ENCODE data around the gene ERC2. TPM values are rescaled to one million over a fixed set of nuclear protein-coding genes. Genes with fewer than 3 reads are reported as not detected.

The ERC2 gene
- polyA plus RNA-seq, 5 donors, result 1.4 to 3.0 (median 2.1) TPM

DNA sequence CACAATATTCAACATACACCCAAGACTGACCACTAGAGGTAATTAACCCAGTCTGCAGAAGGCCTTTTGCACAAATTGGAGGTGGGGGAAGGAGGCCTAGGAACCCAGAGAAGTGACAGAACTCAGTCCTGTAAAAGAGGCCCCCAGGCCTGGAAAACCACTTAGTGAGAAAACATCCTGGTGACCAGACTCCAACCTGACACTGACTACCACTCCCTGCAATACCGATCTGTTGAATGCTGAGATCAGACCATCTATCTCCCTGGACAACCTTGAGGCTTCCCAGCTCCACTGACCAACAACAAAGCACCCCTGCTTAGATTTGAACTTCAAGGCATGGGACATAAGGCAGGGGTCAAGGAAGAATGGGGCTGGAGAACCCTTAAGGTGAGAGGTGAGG, 719.2 kb downstream of the ERC2 start:
- no peak for DNase-seq

- no peak for DNase-seq
Observed at GRCh38 chr3:55746808-55747413, 721.4 kb downstream of the ERC2 start.

- no peak for DNase-seq
Observed at GRCh38 chr3:55742832-55743136, 725.5 kb downstream of the ERC2 start.

- DNase-seq, result no peak
Observed at GRCh38 chr3:55742022-55742831, 726.0 kb downstream of the ERC2 start.

DNA sequence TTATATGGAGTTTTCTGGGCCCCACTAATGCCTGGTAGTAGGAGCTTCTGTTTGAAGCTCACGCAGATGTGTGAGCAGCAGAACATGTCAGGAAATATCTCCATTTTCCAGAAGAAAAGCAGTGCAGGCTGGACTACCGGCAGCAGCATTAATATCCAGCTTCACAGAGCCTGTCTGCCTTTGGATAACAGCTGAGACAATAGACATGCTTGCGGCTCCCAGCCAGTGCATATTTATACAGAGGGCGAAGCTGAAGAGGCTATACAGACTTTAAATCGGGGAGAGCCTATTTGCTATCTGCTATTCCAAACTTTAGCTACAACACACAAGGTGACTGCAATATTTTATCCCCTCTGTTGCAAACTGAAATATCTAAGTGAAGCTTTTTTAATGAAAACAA, 731.1 kb downstream of the ERC2 start:
- DNase-seq, result no peak

DNA sequence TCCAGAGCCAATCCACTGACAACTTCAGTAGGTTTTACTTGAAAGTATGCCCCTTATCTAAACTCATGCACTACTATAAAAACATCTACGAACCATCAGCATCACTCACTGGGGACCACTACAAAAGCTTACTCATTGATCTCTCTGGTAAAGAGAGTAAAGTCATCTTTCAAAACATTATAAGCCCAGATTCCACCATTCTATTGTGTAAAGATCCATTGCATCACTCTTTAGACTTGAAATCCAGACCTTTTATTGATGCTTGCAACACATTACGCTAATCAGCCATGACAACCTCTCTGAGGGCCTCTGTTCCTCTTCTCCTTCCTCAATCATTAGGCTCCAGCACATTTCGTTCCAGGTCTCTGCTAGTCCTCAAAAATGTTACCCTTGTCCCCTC, 732.3 kb downstream of the ERC2 start:
- DNase-seq, result no peak

GRCh38 chr3:55731741-55732140, 736.5 kb downstream of the ERC2 start:
- DNase-seq, result no peak

GRCh38 chr3:55729546-55729945, 738.7 kb downstream of the ERC2 start:
- DNase-seq, result no peak

DNA sequence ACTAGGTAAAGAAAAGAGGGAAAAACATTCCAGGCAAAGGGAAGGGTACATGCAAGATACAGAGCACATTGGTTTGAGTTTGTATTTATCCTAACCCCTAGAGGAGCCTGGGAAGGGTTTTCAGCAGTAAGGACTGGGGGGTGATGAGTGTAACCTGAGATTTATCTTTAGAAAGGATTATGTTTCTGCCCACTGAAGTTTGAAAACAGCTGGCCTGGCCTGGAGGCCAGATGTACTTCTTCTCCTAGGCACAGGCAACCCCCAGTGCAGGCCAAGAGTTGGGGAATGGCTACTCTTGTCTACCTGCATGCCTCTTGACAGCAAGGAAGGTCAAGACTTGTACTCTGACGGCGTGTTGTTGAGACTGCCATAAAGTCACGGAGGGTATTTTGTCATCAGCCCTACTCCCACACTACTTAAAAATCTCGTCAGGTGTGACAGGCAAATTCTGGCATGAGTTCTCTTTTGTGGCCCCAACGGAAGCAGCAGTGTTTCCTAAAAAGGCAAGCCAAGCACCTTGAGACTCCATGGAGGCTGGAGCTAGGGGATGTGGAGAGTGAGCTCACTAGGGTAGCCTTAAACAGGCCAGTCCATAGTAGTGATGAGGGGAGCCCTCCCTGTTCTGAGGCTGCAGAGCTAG, 739.7 kb downstream of the ERC2 start:
- DNase-seq, result no peak

- no peak for DNase-seq
Observed at GRCh38 chr3:55726501-55726775, 741.8 kb downstream of the ERC2 start.

DNA sequence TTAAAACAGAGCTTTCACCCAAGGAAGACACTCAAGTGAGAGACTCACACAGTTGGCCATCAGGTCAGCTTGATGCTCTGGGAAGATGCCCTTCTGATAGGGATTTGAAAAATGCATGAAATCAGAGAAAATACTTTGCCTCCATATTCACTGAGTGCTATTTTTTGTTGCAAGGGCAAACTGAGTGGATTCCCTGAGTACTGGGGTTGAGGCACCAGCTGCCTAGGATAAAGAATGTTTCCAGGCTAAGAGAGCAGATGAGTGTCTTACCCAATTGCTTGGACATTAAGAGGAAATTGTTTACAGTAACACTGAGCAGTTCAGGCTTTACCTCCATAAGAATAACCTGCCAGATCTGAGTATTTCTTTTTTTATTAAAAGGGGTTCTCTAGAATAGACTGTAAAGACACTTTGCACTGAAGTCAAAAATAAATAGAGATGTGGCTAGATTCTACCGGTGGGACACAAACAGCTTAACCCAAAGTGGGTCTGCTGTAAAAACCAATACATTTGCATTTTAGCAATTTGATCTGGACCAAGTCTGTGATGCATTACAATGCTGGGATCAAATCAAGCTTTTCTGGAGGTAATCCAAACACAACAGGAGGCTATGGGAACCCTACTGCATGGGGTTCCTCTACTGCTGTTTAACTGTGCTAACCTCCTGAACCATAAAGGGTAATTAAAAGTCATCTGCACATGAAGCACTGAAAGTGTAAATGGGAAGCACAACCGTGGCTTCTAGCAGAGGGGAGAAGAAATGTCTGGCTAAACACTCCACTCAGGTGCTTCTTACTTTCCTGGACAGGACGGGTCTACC, 742.4 kb downstream of the ERC2 start:
- no peak for DNase-seq

DNA sequence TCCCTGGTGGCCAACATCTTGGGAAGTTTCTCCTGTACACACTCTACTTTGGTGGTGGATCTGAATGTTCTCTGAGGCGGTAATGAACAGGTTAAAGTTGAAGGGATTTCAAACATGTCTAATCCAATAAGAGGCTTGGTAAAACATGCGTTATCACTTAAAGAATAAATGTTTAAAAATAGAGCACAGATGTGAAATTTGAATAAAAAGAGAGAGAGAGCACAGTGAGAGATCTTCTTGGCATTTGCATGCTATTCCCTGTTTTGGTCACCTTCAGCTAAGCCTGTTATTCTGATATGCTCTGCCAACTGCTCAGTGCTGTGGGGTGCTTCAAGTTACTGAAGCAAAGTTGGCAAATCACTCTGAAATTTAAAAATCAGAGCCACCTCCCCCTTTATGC, 743.4 kb downstream of the ERC2 start:
- DNase-seq, result no peak

DNA sequence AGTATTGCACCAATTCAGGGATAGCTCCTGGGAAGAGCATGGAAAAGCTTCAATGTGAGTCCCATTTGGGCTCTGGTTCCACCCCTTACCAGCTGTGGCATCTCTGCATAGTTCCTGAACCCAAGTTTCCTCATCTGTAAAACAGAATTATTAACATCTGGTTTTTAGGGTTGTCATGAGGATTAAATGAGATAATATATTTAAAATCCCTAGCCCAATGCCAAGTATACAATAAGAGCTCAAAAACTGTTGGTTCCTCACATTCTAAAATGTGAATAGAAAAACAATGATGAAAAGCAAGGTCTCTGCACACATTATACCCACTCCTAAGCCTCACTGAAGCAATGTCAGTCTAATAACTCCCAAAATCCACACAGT, 743.9 kb downstream of the ERC2 start:
- no peak for DNase-seq

DNA sequence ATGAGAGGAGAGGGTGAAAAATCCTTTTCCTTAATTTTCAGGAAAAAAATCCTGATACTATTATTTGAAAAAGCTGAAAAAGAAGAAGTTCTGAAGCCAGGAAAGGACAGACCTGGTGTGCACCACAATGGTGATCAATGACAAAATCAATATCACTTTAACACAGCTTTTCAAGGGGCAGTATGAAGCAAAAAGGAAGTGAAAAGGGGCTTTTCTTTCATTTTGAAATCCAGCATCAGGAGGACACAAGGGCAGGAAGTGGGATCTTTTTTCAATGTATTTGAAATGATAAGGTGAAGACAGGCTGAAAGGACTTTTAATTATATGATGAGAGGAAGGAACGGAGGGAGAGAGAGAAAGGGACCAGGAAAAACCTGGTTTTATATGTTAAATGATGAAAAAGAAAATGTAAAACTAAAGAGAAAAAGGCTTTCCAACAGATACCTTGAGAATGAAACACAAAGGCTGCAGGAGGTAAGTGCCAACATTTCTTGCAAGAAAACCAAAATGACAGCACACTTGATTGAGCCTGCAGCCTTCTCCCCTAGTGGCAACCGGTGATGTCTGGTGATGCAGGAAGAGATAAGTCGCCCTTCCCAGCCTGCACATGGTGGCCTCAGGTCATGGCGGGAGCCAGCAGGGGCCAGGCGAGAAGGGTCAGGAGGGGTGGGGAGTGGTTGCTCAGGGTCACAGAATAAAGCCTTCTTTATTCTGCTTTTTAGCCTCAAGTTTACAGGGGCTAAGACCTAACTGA, 744.4 kb downstream of the ERC2 start:
- no peak for DNase-seq

- DNase-seq, result peak in 1 of 2 donors; percentile 13
Observed at GRCh38 chr3:55721716-55722484, 746.4 kb downstream of the ERC2 start.

- no peak for DNase-seq
Observed at GRCh38 chr3:55720614-55721013, 747.7 kb downstream of the ERC2 start.

GRCh38 chr3:55719508-55719907, 748.8 kb downstream of the ERC2 start:
- no peak for DNase-seq

- no peak for DNase-seq
Observed at GRCh38 chr3:55719006-55719405, 749.3 kb downstream of the ERC2 start.

DNA sequence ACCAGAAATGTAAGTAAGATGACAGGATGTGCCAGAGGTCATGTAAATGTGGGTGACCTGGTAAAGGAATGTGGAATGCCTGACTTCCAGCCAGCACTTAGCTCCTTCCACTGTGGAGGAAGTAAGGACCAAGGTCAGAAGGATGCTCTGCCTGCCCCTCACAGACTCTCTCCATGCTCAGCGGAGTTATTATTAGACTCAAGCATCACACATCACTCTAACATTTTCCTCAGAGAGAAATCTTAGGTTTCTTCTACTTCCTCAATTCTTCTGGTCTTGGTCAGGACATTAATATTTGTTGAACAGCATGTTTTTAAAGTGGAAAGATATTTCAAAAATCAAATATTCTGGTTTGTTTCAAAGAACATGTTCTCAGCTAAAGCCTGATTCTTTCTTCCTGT, 749.7 kb downstream of the ERC2 start:
- no peak for DNase-seq

DNA sequence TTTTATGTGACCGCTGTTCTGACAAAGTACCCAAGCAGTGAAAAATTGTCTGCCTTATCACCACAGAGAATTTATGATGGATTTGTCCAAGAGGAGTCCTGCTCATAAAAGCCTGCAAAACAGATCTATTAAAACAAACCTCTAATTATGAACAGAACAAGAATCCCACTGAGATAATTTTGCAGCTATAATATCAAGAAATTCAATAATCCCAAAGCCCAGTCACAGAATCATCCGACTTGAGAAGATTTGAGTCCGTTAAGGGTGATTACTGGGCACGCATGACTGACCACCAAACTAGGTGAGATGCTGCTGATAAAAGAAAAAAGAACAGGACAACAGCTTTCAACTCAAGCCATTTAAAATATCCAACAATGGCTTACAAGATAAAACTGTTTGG, 750.2 kb downstream of the ERC2 start:
- no peak for DNase-seq

DNA sequence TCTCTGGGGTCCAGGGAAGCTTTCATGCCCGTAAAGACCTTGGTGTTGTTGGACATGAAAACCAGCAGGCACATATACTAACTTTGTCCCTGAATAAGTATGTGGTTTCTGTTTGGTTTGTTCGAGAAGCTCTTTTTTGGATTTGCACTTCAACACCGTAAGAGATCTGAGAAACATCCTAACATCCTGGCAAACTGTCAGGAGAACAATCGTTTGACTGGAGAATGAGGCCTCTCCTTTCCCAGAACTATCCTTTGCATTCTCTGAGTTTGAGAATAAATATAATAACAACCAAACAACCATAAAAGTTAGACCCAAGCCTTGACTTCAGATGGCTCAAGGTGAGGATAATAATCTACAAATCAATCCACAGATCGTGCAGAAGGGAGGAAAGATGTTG, 750.8 kb downstream of the ERC2 start:
- DNase-seq, result no peak
